HUES6 (cell line): ENCODE measurements around the gene TPPP3.

Source experiments
- H3K27ac ChIP-seq: 2 replicates; pipeline ENCODE4 v1.7.0; 2013; ENCODE audit warnings: low read depth, mild to moderate bottlenecking, low read length, inconsistent platforms
- H3K27me3 ChIP-seq: 2 replicates; pipeline ENCODE4 v1.6.1; 2013; ENCODE audit warnings: low read length; ENCODE audit not compliant: control insufficient read depth, insufficient read depth
- H3K36me3 ChIP-seq: 2 replicates; pipeline ENCODE4 v1.6.1; 2013; ENCODE audit warnings: low read length; ENCODE audit not compliant: control insufficient read depth, insufficient read depth
- H3K4me1 ChIP-seq: 2 replicates; pipeline ENCODE4 v1.6.1; 2013; ENCODE audit warnings: low read length; ENCODE audit not compliant: control insufficient read depth, insufficient read depth
- H3K4me3 ChIP-seq: 2 replicates; pipeline ENCODE4 v1.5.1; 2013; ENCODE audit warnings: low read depth, low read length
- H3K9ac ChIP-seq: one replicate; pipeline ENCODE4 v1.6.1; 2013; ENCODE audit warnings: mild to moderate bottlenecking, low read length
- H3K9me3 ChIP-seq: 2 replicates; pipeline ENCODE4 v1.6.1; 2013; ENCODE audit warnings: low read depth, low read length; ENCODE audit not compliant: control insufficient read depth, insufficient read depth

TPPP3 gene

GRCh38 chr16:67394155-67395104 lies 1.1 kb upstream of the TPPP3 start:
- H3K9ac ChIP-seq = no peak overlapping the region
- H3K4me1 ChIP-seq = peaks cover 40% of the 10 kb centered on the region
- H3K27me3 ChIP-seq = peaks cover 73% of the 10 kb centered on the region

GRCh38 chr16:67393788-67394154 lies 473 bp upstream of the TPPP3 start:
- Histone ChIP-seq H3K9ac (no peak overlapping the region), H3K4me1 (peaks cover 36% of the 10 kb centered on the region), H3K4me3 (peak overlapping the region; percentile 50), H3K36me3 (no peaks in the 10 kb centered on the region), H3K27ac (no peak overlapping the region), H3K9me3 (no peaks in the 10 kb centered on the region), H3K27me3 (peaks cover 68% of the 10 kb centered on the region)

More at GRCh38 chr16:67394155-67395104, 1.1 kb upstream of the TPPP3 start:
- Histone ChIP-seq H3K36me3 (no peaks in the 10 kb centered on the region), H3K4me3 (peak overlapping the region; percentile 50), H3K27ac (no peak overlapping the region), H3K9me3 (no peaks in the 10 kb centered on the region)

GRCh38 chr16:67392301-67393059 lies 818 bp downstream of the TPPP3 start:
- Histone ChIP-seq H3K36me3 (no peaks in the 10 kb centered on the region), H3K27me3 (peaks cover 64% of the 10 kb centered on the region), H3K9me3 (no peaks in the 10 kb centered on the region), H3K27ac (no peak overlapping the region), H3K4me1 (peaks cover 37% of the 10 kb centered on the region), H3K4me3 (peak overlapping the region; percentile 50), H3K9ac (no peak overlapping the region)

GRCh38 chr16:67391424-67392300 lies 1.6 kb downstream of the TPPP3 start:
- Histone ChIP-seq H3K27ac (no peak overlapping the region), H3K9me3 (no peaks in the 10 kb centered on the region), H3K4me1 (peaks cover 38% of the 10 kb centered on the region), H3K27me3 (peaks cover 66% of the 10 kb centered on the region), H3K36me3 (no peaks in the 10 kb centered on the region), H3K4me3 (no peak overlapping the region), H3K9ac (no peak overlapping the region)

GRCh38 chr16:67390816-67391423 lies 2.4 kb downstream of the TPPP3 start:
- no peak overlapping the region for H3K27ac ChIP-seq
- no peak overlapping the region for H3K4me3 ChIP-seq
- H3K9ac ChIP-seq = no peak overlapping the region
- peaks cover 64% of the 10 kb centered on the region for H3K27me3 ChIP-seq
- H3K9me3 ChIP-seq = no peaks in the 10 kb centered on the region
- H3K36me3 ChIP-seq = no peaks in the 10 kb centered on the region
- H3K4me1 ChIP-seq = peaks cover 36% of the 10 kb centered on the region

- no peak overlapping the region for H3K27ac ChIP-seq
- no peaks in the 10 kb centered on the region for H3K9me3 ChIP-seq
- H3K4me3 ChIP-seq = no peak overlapping the region
- peaks cover 28% of the 10 kb centered on the region for H3K4me1 ChIP-seq
- no peak overlapping the region for H3K9ac ChIP-seq
- peaks cover 56% of the 10 kb centered on the region for H3K27me3 ChIP-seq
- no peaks in the 10 kb centered on the region for H3K36me3 ChIP-seq
Measured at GRCh38 chr16:67389911-67390815, 3.1 kb downstream of the TPPP3 start.

- Histone ChIP-seq H3K4me3 (no peak overlapping the region), H3K27me3 (peaks cover 46% of the 10 kb centered on the region), H3K27ac (no peak overlapping the region), H3K4me1 (peaks cover 19% of the 10 kb centered on the region), H3K36me3 (no peaks in the 10 kb centered on the region), H3K9me3 (no peaks in the 10 kb centered on the region), H3K9ac (no peak overlapping the region)
Measured at GRCh38 chr16:67388591-67388990, 4.7 kb downstream of the TPPP3 start.

GRCh38 chr16:67388191-67388590 lies 5.1 kb downstream of the TPPP3 start:
- H3K9me3 ChIP-seq = no peaks in the 10 kb centered on the region
- H3K9ac ChIP-seq = no peak overlapping the region
- H3K4me3 ChIP-seq = no peak overlapping the region
- H3K27me3 ChIP-seq = peaks cover 42% of the 10 kb centered on the region
- H3K4me1 ChIP-seq = peaks cover 18% of the 10 kb centered on the region
- H3K36me3 ChIP-seq = no peaks in the 10 kb centered on the region
- H3K27ac ChIP-seq = no peak overlapping the region

GRCh38 chr16:67387479-67388079 lies 5.7 kb downstream of the TPPP3 start:
- peaks cover 36% of the 10 kb centered on the region for H3K27me3 ChIP-seq
- H3K36me3 ChIP-seq = no peaks in the 10 kb centered on the region
- H3K9me3 ChIP-seq = no peaks in the 10 kb centered on the region
- H3K4me1 ChIP-seq = peaks cover 14% of the 10 kb centered on the region
- H3K27ac ChIP-seq = no peak overlapping the region
- H3K9ac ChIP-seq = no peak overlapping the region
- no peak overlapping the region for H3K4me3 ChIP-seq
